Stimulated activated CD4-positive, alpha-beta T cell treated with anti-CD3 and anti-CD28 coated beads, Interleukin-1b, Interleukin-23, amount 100 ng/mL, for 4 hours (primary cell): ENCODE results near the gene GNAT2.

ENCODE experiments used
- DNase-seq, 2 donors: peaks; one replicate each; pipeline ENCODE4 v3.0.0-alpha.2; 2020; ENCODE audit warnings: low read depth in 2 of 2

GNAT2 gene

GRCh38 chr1:109610609-109611307 lies 8.7 kb downstream of the GNAT2 start:
- no peak for DNase-seq

GRCh38 chr1:109609881-109610280 lies 9.5 kb downstream of the GNAT2 start:
- DNase-seq, result no peak

- DNase-seq, result no peak
Measured at GRCh38 chr1:109605381-109605780, 14.0 kb downstream of the GNAT2 start.

GRCh38 chr1:109603229-109603628 lies 16.2 kb downstream of the GNAT2 start:
- no peak for DNase-seq

GRCh38 chr1:109598655-109599054 lies 20.8 kb downstream of the GNAT2 start:
- no peak for DNase-seq

GRCh38 chr1:109598156-109598555 lies 21.3 kb downstream of the GNAT2 start:
- DNase-seq, result no peak

GRCh38 chr1:109595531-109595930 lies 23.9 kb downstream of the GNAT2 start:
- DNase-seq, result no peak

- DNase-seq, result no peak
Measured at GRCh38 chr1:109592916-109593315, 26.5 kb downstream of the GNAT2 start.

- no peak for DNase-seq
Measured at GRCh38 chr1:109589679-109590078, 29.7 kb downstream of the GNAT2 start.

- DNase-seq, result no peak
Measured at GRCh38 chr1:109589177-109589576, 30.2 kb downstream of the GNAT2 start.

- DNase-seq, result no peak
Measured at GRCh38 chr1:109586055-109586454, 33.4 kb downstream of the GNAT2 start.

- no peak for DNase-seq
Measured at GRCh38 chr1:109584766-109585165, 34.6 kb downstream of the GNAT2 start.

- DNase-seq, result no peak
Measured at GRCh38 chr1:109582021-109582420, 37.4 kb downstream of the GNAT2 start.

GRCh38 chr1:109579491-109579890 lies 39.9 kb downstream of the GNAT2 start:
- no peak for DNase-seq

- no peak for DNase-seq
Measured at GRCh38 chr1:109578947-109579443, 40.4 kb downstream of the GNAT2 start.

GRCh38 chr1:109573785-109574184 lies 45.6 kb downstream of the GNAT2 start:
- no peak for DNase-seq

GRCh38 chr1:109570414-109570813 lies 49.0 kb downstream of the GNAT2 start:
- no peak for DNase-seq

GRCh38 chr1:109569323-109569722 lies 50.1 kb downstream of the GNAT2 start:
- no peak for DNase-seq

GRCh38 chr1:109567877-109568672 lies 51.3 kb downstream of the GNAT2 start:
- DNase-seq, result no peak

GRCh38 chr1:109566982-109567381 lies 52.4 kb downstream of the GNAT2 start:
- DNase-seq, result no peak

- DNase-seq, result no peak
Measured at GRCh38 chr1:109565241-109565640, 54.2 kb downstream of the GNAT2 start.

GRCh38 chr1:109564194-109564878 lies 55.1 kb downstream of the GNAT2 start:
- no peak for DNase-seq

- DNase-seq, result no peak
Measured at GRCh38 chr1:109559995-109560394, 59.4 kb downstream of the GNAT2 start.
